ENCODE measurements around the gene ZNF24.

DNA sequence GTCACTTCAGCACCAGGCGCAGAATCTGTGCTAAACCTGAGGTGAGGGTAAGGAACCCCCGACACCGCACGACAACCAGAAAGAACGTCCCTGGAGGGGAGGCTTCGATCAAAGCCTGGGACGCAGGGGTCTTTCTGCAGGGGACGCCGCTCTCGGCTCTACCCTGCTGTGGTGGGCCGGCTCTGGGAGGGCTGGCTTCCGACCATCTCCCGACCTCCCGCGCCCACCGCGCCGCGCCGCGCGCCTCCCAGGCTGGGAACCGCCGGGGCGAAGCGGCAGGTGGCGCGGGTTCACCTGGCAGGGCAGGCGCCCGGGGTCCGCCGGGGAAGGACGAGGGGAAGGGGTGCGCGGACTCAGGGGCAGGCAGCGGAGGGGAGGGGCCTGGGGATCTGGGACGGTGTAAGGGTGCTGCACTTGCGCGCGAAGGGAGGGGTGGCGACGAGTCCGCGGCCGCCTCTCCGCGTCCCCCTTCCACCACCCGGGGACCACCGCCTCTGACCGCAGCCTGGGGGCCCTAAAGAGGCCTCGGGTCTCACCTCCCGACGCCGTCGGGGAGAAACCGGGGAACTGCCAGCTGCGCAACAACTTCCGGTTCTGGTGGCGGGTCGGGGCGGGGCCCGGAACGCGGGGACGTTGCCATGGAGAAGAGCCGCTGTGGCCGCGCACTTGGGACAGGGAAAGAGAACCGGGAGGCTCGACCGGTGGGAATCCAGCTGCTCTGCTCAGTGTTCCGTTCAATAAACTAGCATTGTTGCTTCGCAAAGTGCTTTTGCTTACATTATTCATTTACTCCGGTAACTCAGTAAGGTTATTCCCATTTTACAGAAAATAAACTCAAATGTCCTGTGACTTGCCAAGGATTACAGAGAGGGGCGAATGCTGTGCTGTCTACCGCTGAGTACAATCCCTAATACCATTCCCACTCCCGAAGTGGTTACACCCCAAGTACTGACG lies 32.8 kb upstream of the ZNF24 start, which contains the start of gene ZNF396:
- TF ChIP-seq POLR2AphosphoS5 (IDR thresholded peaks at IDR 0.05; ENCODE audit: low read depth, low read length) (no peak), POLR2A (IDR thresholded peaks at IDR 0.05; ENCODE audit: low read depth, low read length) (no peak), TAF1 (IDR thresholded peaks at IDR 0.05; ENCODE audit: borderline replicate concordance, low read depth, low read length) (no peak)
